Naive thymus-derived CD4-positive, alpha-beta T cell (primary cell): Measurements from ENCODE around the gene HHIPL1. TPM values are rescaled to one million over a fixed set of nuclear protein-coding genes. Genes with fewer than 3 reads are reported as not detected.

Experiments
- ATAC-seq: fragments of 150-1000 bp; cut with Tn5 transposase; 2 replicates; pipeline ENCODE4 v1.10.0; 2021; ENCODE audit warnings: mild to moderate bottlenecking, moderate library complexity
- CTCF ChIA-PET: fragments of 350-600 bp; sonication (Branson Sonifier 250); formaldehyde crosslinking; loops from one replicate; lab custom pipeline; 2021; ENCODE audit warnings: antibody characterized with exemption; lab: Charles Lee
- POLR2A ChIA-PET: fragments of 350-600 bp; sonication (Branson Sonifier 250); formaldehyde crosslinking; loops from one replicate; lab custom pipeline; 2021; ENCODE audit warnings: antibody characterized with exemption, inconsistent platforms; lab: Charles Lee
- DNase-seq, 9 donors: peaks; one replicate each; pipeline versions ENCODE4 v3.0.0 to v3.0.0-alpha.2; 2020 to 2022; ENCODE audit warnings: mixed read lengths in 1 of 9
- H3K27ac ChIP-seq: one replicate; pipeline ENCODE4 v1.7.0; 2013; ENCODE audit warnings: mild to moderate bottlenecking, low read depth, low read length, moderate library complexity
- H3K27me3 ChIP-seq, 2 donors: one replicate each; pipeline ENCODE4 v1.7.0; 2013; ENCODE audit warnings: low read length in 2 of 2, mild to moderate bottlenecking in 2 of 2, moderate library complexity in 2 of 2; ENCODE audit not compliant: control insufficient read depth in 2 of 2, insufficient read depth in 2 of 2
- H3K36me3 ChIP-seq, 3 experiments: 1 replicate in 2 of 3; 2 replicates in 1 of 3; pipeline ENCODE4 v1.7.0; 2013; ENCODE audit warnings: low read length in 3 of 3, mild to moderate bottlenecking in 3 of 3, moderate library complexity in 1 of 3; ENCODE audit not compliant: insufficient read depth in 3 of 3, control insufficient read depth in 2 of 3
- H3K4me1 ChIP-seq, 2 donors: one replicate each; pipeline ENCODE4 v1.7.0; 2013; ENCODE audit warnings: low read length in 2 of 2, mild to moderate bottlenecking in 2 of 2, moderate library complexity in 1 of 2; ENCODE audit not compliant: control insufficient read depth in 2 of 2, insufficient read depth in 2 of 2
- H3K4me3 ChIP-seq: 2 replicates; pipeline ENCODE4 v1.7.0; 2013; ENCODE audit warnings: mild to moderate bottlenecking, low read length
- H3K9me3 ChIP-seq, 3 experiments: 1 replicate in 2 of 3; 2 replicates in 1 of 3; pipeline ENCODE4 v1.7.0; 2013; ENCODE audit warnings: low read length in 3 of 3; ENCODE audit not compliant: control insufficient read depth in 2 of 3
- H3K27ac Mint-ChIP-seq, 9 donors: one replicate each; pipeline ENCODE4 v1.8.0; 2020 to 2022; ENCODE audit warnings: mixed read lengths in 9 of 9, mild to moderate bottlenecking in 8 of 9, moderate library complexity in 5 of 9, inconsistent platforms in 2 of 9
- H3K27me3 Mint-ChIP-seq, 5 donors: one replicate each; pipeline ENCODE4 v1.8.0; 2021 to 2022; ENCODE audit warnings: mixed read lengths in 5 of 5, mild to moderate bottlenecking in 1 of 5
- H3K36me3 Mint-ChIP-seq, 5 donors: one replicate each; pipeline ENCODE4 v1.8.0; 2020 to 2022; ENCODE audit warnings: mixed read lengths in 5 of 5, mild to moderate bottlenecking in 3 of 5, inconsistent platforms in 1 of 5
- H3K4me1 Mint-ChIP-seq, 7 donors: one replicate each; pipeline ENCODE4 v1.8.0; 2020 to 2022; ENCODE audit warnings: mixed read lengths in 7 of 7, mild to moderate bottlenecking in 3 of 7, inconsistent platforms in 1 of 7
- H3K4me3 Mint-ChIP-seq, 10 donors: one replicate each; pipeline ENCODE4 v1.8.0; 2020 to 2022; ENCODE audit warnings: mild to moderate bottlenecking in 10 of 10, mixed read lengths in 10 of 10, moderate library complexity in 6 of 10, inconsistent platforms in 2 of 10
- H3K9me3 Mint-ChIP-seq, 11 donors: one replicate each; pipeline ENCODE4 v1.8.0; 2020 to 2022; ENCODE audit warnings: mixed read lengths in 11 of 11, mild to moderate bottlenecking in 4 of 11, inconsistent platforms in 1 of 11, moderate library complexity in 1 of 11
- intact Hi-C, 2 donors: fragments of 100-400 bp; cut with micrococcal nuclease; formaldehyde crosslinking; loops; one replicate each; pipeline ENCODE4 v1.15.1; 2023
- polyA plus RNA-seq, 2 donors: library from polyadenylated mRNA; unstranded; fragments of 300-500 nt; fragmentation: Illumina TruSeq; gene quantifications; one replicate each; pipeline ENCODE4 v1.2.3, GENCODE V29; 2021
- total RNA-seq, 6 experiments: library from RNA in 5 of 6; stranded (reverse) in 5 of 6; gene quantifications; 1 replicate in 5 of 6; 2 replicates in 1 of 6; pipeline ENCODE4 v1.2.3 and lab custom pipeline; 2021 to 2026

The HHIPL1 gene
- total and polyA plus RNA-seq, 7 experiments from 2014 or later: 0.40 to 0.41 TPM; not detected in 5

DNA sequence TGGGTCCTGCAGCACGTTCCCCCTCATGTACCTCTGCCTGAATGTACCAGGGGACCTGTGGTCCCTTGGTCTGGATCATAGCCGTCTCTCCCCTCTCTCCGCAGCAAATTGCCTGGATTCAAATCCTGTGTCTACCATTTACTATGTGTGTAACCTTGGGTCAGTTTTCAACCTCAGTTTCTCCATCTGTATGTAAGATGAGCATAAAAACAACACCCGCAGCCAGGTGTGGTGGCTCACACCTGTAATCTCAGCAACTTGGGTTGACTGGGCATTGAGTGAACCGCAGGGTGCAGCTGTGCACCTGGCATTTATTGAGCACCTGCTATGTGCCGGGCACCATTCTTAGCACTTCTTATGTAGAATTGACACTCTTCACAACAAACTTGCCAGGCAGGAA lies 53.3 kb downstream of the HHIPL1 start:
- H3K36me3 Mint-ChIP-seq: peaks cover 2 to 8% (median 5%) of the 10 kb centered on the region in 5 donors
- H3K27ac Mint-ChIP-seq: no peak overlapping the region
- POLR2A ChIA-PET: no interaction called here

GRCh38 chr14:99698642-99699041 lies 53.7 kb downstream of the HHIPL1 start:
- no peaks in the 10 kb centered on the region for H3K27me3 ChIP-seq

More for the DNA sequence above, 53.3 kb downstream of the HHIPL1 start:
- H3K4me1 Mint-ChIP-seq: peaks cover 0 to 5% (median 0%) of the 10 kb centered on the region in 7 donors
- peaks cover 5 to 16% (median 8%) of the 10 kb centered on the region in 11 donors for H3K9me3 Mint-ChIP-seq
- no peak overlapping the region for H3K4me3 Mint-ChIP-seq
- Histone ChIP-seq H3K4me1 (peaks cover 0 to 6% of the 10 kb centered on the region in 2 donors), H3K4me3 (no peak overlapping the region), H3K9me3 (peaks cover 0 to 5% (median 0%) of the 10 kb centered on the region in 3 experiments), H3K27me3 (no peaks in the 10 kb centered on the region), H3K27ac (no peak overlapping the region), H3K36me3 (no peaks in the 10 kb centered on the region)
- no peak for DNase-seq
- intact Hi-C loops: no loop called here
- peaks cover 0 to 26% (median 9%) of the 10 kb centered on the region in 5 donors for H3K27me3 Mint-ChIP-seq
- CTCF ChIA-PET: no interaction called here
- no peak for ATAC-seq

DNA sequence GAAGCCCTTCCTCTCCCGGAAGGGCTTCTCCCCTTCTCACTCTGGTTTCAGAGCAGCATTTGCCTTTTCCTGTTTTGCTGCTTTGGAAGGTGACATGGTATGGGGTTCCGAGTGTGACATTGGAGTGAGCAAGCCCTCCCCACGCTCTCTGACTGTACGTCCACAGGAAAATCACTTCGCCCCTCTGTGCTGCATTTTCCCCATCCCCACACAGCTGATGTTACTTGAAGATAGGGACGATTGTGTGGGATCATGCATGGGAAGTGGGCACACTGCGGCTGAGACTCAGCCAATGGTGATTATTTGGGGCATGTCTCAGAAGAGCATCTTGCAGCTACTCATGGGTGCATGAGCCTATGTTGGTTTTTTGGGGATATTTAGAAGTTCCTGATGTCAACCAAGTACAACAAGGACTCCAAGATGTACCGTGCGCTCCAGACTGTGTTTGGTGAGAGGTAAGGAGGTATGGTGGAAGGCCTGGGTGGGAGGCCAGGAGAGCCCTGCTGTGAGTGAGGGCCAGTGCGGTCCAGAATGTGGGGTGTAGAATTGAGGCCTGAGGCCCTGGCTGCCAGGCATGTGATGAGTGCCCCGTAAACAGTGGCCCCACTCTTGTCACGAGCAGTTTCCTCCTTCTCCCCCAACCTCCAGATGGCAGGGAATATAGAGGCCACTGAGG lies 54.3 kb downstream of the HHIPL1 start:
- DNase-seq: no peak
- Histone ChIP-seq H3K9me3 (peaks cover 0 to 10% (median 0%) of the 10 kb centered on the region in 3 experiments), H3K27me3 (no peaks in the 10 kb centered on the region), H3K27ac (no peak overlapping the region), H3K4me3 (no peak overlapping the region), H3K4me1 (peaks cover 0 to 6% of the 10 kb centered on the region in 2 donors), H3K36me3 (no peaks in the 10 kb centered on the region)
- H3K4me3 Mint-ChIP-seq: peak overlapping the region in 1 of 10 donors; percentile 40
- H3K4me1 Mint-ChIP-seq: peaks cover 0 to 5% (median 0%) of the 10 kb centered on the region in 7 donors
- H3K27me3 Mint-ChIP-seq: peaks cover under 1 to 24% (median 12%) of the 10 kb centered on the region in 5 donors
- no peak for ATAC-seq
- ChIA-PET CTCF (no interaction called here), POLR2A (no interaction called here)
- intact Hi-C loops: no loop called here
- H3K9me3 Mint-ChIP-seq: peaks cover 10 to 26% (median 12%) of the 10 kb centered on the region in 11 donors
- H3K27ac Mint-ChIP-seq: no peak overlapping the region
- peaks cover 3 to 13% (median 9%) of the 10 kb centered on the region in 5 donors for H3K36me3 Mint-ChIP-seq

More at GRCh38 chr14:99698642-99699041, 53.7 kb downstream of the HHIPL1 start:
- H3K27ac ChIP-seq: no peak overlapping the region
- Mint-ChIP-seq H3K36me3 (peaks cover 3 to 12% (median 9%) of the 10 kb centered on the region in 5 donors), H3K4me1 (peaks cover 0 to 5% (median 0%) of the 10 kb centered on the region in 7 donors), H3K9me3 (peaks cover 9 to 21% (median 12%) of the 10 kb centered on the region in 11 donors), H3K4me3 (no peak overlapping the region), H3K27ac (no peak overlapping the region), H3K27me3 (peaks cover 0 to 29% (median 12%) of the 10 kb centered on the region in 5 donors)
- H3K4me1 ChIP-seq: peaks cover 0 to 6% of the 10 kb centered on the region in 2 donors
- H3K4me3 ChIP-seq: no peak overlapping the region
- DNase-seq (no peak), ATAC-seq (no peak)
- H3K36me3 ChIP-seq: no peaks in the 10 kb centered on the region
- ChIA-PET CTCF (no interaction called here), POLR2A (no interaction called here)
- peaks cover 0 to 9% (median 0%) of the 10 kb centered on the region in 3 experiments for H3K9me3 ChIP-seq
- intact Hi-C loops: no loop called here

GRCh38 chr14:99699861-99700260 lies 54.9 kb downstream of the HHIPL1 start:
- Histone ChIP-seq H3K27me3 (no peaks in the 10 kb centered on the region), H3K27ac (no peak overlapping the region), H3K4me1 (peaks cover 0 to 6% of the 10 kb centered on the region in 2 donors), H3K9me3 (peaks cover 0 to 10% (median 0%) of the 10 kb centered on the region in 3 experiments), H3K4me3 (no peak overlapping the region), H3K36me3 (no peaks in the 10 kb centered on the region)
- Mint-ChIP-seq H3K36me3 (peaks cover 6 to 18% (median 9%) of the 10 kb centered on the region in 5 donors), H3K27me3 (peaks cover 6 to 24% (median 12%) of the 10 kb centered on the region in 5 donors), H3K9me3 (peaks cover 10 to 33% (median 17%) of the 10 kb centered on the region in 11 donors), H3K4me3 (no peak overlapping the region), H3K4me1 (peaks cover 0 to 5% (median 0%) of the 10 kb centered on the region in 7 donors), H3K27ac (no peak overlapping the region)
- no peak for ATAC-seq
- no peak for DNase-seq
- POLR2A ChIA-PET: no interaction called here
- intact Hi-C loops: no loop called here
- CTCF ChIA-PET: interaction anchor here (1.5 kb wide), 1 partner anchor 11 kb away, joined by 4 read pairs; no protein-coding TSS in a partner anchor

DNA sequence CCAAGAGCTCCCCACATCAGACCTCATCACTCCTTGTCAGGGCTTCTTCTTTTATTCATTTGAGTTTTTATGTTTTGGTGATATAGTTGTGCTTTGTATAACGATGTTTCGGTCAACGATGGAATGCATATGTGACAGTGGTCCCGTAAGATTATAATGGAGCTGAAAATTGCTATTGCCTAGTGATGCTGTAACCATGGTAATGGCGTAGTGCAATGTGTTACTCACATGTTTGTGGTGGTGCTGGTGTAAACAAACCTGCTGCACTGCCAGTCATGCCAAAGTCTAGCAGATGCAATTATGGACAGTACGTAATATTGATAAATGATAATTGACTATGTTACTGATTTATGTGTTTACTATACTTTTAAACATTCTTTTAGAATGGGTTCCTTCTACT lies 55.5 kb downstream of the HHIPL1 start:
- ChIA-PET CTCF (interaction anchor here (0.9 to 1.5 kb wide), 2 partner anchors 11 to 17 kb away, joined by 3 to 4 read pairs; no protein-coding TSS in a partner anchor), POLR2A (no interaction called here)
- Mint-ChIP-seq H3K27ac (no peak overlapping the region), H3K36me3 (peaks cover 6 to 18% (median 9%) of the 10 kb centered on the region in 5 donors), H3K9me3 (peaks cover 10 to 34% (median 17%) of the 10 kb centered on the region in 11 donors), H3K4me3 (no peak overlapping the region), H3K27me3 (peaks cover 6 to 24% (median 12%) of the 10 kb centered on the region in 5 donors), H3K4me1 (peaks cover 0 to 5% (median 0%) of the 10 kb centered on the region in 7 donors)
- intact Hi-C loops: no loop called here
- Histone ChIP-seq H3K36me3 (no peaks in the 10 kb centered on the region), H3K27me3 (no peaks in the 10 kb centered on the region), H3K9me3 (peaks cover 0 to 10% (median 0%) of the 10 kb centered on the region in 3 experiments), H3K27ac (no peak overlapping the region), H3K4me3 (no peak overlapping the region), H3K4me1 (peaks cover 0 to 6% of the 10 kb centered on the region in 2 donors)
- DNase-seq: no peak
- ATAC-seq: no peak

GRCh38 chr14:99701260-99701659 lies 56.3 kb downstream of the HHIPL1 start:
- Histone ChIP-seq H3K27ac (no peak overlapping the region), H3K4me1 (peaks cover 0 to 6% of the 10 kb centered on the region in 2 donors), H3K4me3 (no peak overlapping the region), H3K9me3 (peaks cover 0 to 10% (median 0%) of the 10 kb centered on the region in 3 experiments), H3K36me3 (no peaks in the 10 kb centered on the region), H3K27me3 (no peaks in the 10 kb centered on the region)
- peaks cover 0 to 5% (median 0%) of the 10 kb centered on the region in 7 donors for H3K4me1 Mint-ChIP-seq
- CTCF ChIA-PET: interaction anchor here (1.5 kb wide), 1 partner anchor 12 kb away, joined by 4 read pairs; no protein-coding TSS in a partner anchor
- H3K4me3 Mint-ChIP-seq: no peak overlapping the region
- intact Hi-C loops: no loop called here
- DNase-seq (no peak), ATAC-seq (no peak)
- POLR2A ChIA-PET: no interaction called here
- H3K27me3 Mint-ChIP-seq: peaks cover 6 to 24% (median 12%) of the 10 kb centered on the region in 5 donors
- peaks cover 6 to 18% (median 9%) of the 10 kb centered on the region in 5 donors for H3K36me3 Mint-ChIP-seq
- H3K9me3 Mint-ChIP-seq: peaks cover 10 to 34% (median 17%) of the 10 kb centered on the region in 11 donors
- no peak overlapping the region for H3K27ac Mint-ChIP-seq
